Vagina (tissue), 2 donors: ENCODE results near the gene SEMA4A.

Source experiments
- CTCF ChIP-seq, 3 experiments: fragments of 450-650 bp in 2 of 3; fragments of 200-600 bp in 1 of 3; sonication (generic) in 1 of 3; IDR thresholded peaks; one replicate each; pipeline ENCODE4 v1.5.1; 2017 to 2019; ENCODE audit warnings: antibody characterized with exemption in 3 of 3, mild to moderate bottlenecking in 2 of 3, moderate library complexity in 2 of 3
- POLR2A ChIP-seq, 2 donors: fragments of 450-650 bp; IDR thresholded peaks; one replicate each; pipeline ENCODE4 v1.6.1; 2017; ENCODE audit warnings: antibody characterized with exemption in 2 of 2, mild to moderate bottlenecking in 2 of 2, moderate library complexity in 2 of 2
- POLR2AphosphoS5 ChIP-seq, 2 donors: sonication (generic); formaldehyde crosslinking; IDR thresholded peaks; one replicate each; pipeline ENCODE4 v1.9.0; 2017; ENCODE audit warnings: antibody characterized with exemption in 2 of 2, mild to moderate bottlenecking in 2 of 2, low read depth in 1 of 2; ENCODE audit not compliant: insufficient read depth in 1 of 2

GRCh38 chr1:156146769-156147405 lies 6.5 kb upstream of the SEMA4A start:
- TF ChIP-seq CTCF (IDR thresholded peaks at IDR 0.05) (no peak), POLR2A (IDR thresholded peaks at IDR 0.05) (no peak), POLR2AphosphoS5 (IDR thresholded peaks at IDR 0.05; ENCODE audit: insufficient read depth in 1 of 2, low read depth in 1 of 2) (no peak)
